ENCODE measurements around the gene DNAJB2.

Gene DNAJB2

DNA sequence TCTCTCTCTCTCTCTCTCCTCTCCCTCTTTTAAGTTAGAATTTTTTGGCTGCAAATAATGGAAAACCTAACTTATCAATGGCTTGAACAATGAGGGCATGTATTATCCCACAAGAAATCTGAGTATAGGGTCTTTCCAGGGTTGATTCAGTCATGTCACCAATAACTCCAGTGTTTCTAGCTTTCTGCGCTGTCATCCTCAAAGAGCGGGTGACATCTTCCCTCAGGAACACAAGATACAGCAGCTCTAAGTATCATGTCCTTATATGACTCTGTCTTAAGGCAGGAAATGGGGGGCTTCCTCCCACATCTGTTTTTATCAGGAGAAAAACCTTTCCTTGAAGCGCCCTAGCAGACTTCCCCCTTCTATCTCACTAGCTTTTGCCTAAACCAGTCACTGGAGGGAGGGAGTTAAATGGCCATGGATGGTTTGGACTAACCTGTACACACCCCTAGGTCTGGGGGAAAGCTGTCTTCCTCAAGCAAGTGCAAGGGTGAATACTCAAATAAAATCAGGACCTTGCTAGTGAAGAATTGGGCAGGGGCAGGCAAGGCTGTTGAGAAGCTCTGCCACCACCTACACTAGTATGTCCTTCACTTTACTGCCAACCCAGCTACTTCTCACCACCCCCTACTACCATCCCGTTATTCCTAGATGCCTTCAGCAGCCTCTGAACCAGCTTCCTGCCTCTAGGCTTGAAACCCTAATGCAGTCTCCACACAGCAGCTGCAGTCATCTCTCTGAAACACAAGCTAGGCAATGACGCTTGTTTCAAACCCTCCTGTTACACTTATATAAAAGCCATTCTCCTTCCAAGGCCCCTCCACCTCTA lies 17.9 kb upstream of the DNAJB2 start:
- DNase-seq (ENCODE audit: low read depth) = no peak
- H3K4me3 ChIP-seq (ENCODE audit: low read depth, low read length) = no peak overlapping the region
- TF ChIP-seq CTCF (conservative IDR thresholded peaks at IDR 0.05; ENCODE audit: low read depth, low read length) = no peak

- no peak for DNase-seq (ENCODE audit: low read depth)
- H3K4me3 ChIP-seq (ENCODE audit: low read depth, low read length) = no peak overlapping the region
- no peak for TF ChIP-seq CTCF (conservative IDR thresholded peaks at IDR 0.05; ENCODE audit: low read depth, low read length)
Observed at GRCh38 chr2:219266232-219266631, 12.9 kb upstream of the DNAJB2 start.

- TF ChIP-seq CTCF (conservative IDR thresholded peaks at IDR 0.05; ENCODE audit: low read depth, low read length) = no peak
- no peak for DNase-seq (ENCODE audit: low read depth)
- H3K4me3 ChIP-seq (ENCODE audit: low read depth, low read length) = no peak overlapping the region
Observed at GRCh38 chr2:219266886-219267285, 12.3 kb upstream of the DNAJB2 start.

GRCh38 chr2:219268294-219268693 lies 10.9 kb upstream of the DNAJB2 start:
- DNase-seq (ENCODE audit: low read depth) = no peak
- no peak for TF ChIP-seq CTCF (conservative IDR thresholded peaks at IDR 0.05; ENCODE audit: low read depth, low read length)
- H3K4me3 ChIP-seq (ENCODE audit: low read depth, low read length) = no peak overlapping the region

DNA sequence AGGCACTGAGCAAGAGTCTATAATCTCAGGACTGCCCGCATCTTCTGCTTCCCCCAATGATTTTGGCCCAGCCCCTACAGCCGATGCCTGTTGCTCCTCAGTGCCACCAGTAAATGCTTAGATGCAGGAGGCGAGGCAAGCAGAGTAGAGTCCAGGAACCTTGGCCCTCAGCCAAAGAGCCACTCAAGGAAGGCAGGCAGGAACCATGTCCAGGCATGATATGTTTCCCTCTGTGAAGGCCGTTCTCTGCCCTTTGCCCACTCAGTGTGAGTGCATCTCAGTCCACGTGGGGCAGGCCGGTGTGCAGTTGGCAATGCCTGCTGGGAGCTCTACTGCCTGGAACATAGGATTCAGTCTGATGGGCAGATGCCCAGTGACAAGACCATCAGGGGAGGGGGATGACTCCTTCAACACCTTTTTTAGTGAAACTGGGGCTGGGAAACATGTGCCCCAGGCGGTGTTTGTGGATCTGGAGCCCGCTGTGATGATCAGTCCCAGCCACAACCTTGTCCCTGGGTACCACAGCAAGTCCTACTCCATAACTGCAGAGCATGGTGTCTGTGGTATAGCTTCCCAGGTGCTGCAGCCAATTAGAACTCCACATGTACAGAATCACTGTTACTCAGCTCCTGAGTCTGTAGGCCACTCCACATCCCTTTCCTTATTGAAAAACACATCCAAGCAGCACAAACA lies 9.7 kb upstream of the DNAJB2 start:
- H3K4me3 ChIP-seq (ENCODE audit: low read depth, low read length) = no peak overlapping the region
- no peak for DNase-seq (ENCODE audit: low read depth)
- TF ChIP-seq CTCF (conservative IDR thresholded peaks at IDR 0.05; ENCODE audit: low read depth, low read length) = no peak

DNA sequence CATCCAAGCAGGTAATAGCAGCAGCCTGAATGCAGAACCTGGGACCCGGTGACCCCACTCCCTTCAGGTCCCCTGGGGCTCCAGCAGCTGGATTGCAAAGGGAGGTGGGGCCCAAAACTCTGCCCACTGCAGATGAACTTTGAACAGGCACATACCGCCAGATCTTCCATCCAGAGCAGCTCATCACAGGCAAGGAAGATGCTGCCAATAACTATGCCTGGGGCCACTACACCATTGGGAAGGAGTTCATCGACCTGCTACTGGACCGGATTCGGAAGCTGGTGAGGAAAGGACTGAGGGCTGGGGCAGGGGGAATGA lies 9.2 kb upstream of the DNAJB2 start:
- no peak for TF ChIP-seq CTCF (conservative IDR thresholded peaks at IDR 0.05; ENCODE audit: low read depth, low read length)
- no peak for DNase-seq (ENCODE audit: low read depth)
- H3K4me3 ChIP-seq (ENCODE audit: low read depth, low read length) = no peak overlapping the region

DNA sequence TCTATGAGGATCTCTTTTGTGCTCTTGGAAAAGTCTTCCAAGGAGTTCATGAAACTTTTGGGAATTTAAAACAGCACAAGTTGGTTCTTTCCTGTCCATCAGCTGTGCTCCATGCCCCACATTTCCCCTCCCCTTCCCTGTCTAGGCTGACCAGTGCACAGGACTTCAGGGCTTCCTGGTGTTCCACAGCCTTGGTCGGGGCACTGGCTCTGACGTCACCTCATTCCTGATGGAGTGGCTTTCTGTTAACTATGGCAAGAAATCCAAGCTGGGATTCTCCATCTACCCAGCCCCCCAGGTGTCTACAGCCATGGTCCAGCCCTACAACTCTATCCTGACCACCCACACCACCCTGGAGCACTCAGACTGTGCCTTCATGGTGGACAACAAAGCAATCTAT lies 8.1 kb upstream of the DNAJB2 start:
- DNase-seq (ENCODE audit: low read depth) = no peak
- H3K4me3 ChIP-seq (ENCODE audit: low read depth, low read length) = no peak overlapping the region
- no peak for TF ChIP-seq CTCF (conservative IDR thresholded peaks at IDR 0.05; ENCODE audit: low read depth, low read length)
